Left ventricle myocardium superior (tissue), 1 donor: ENCODE results near the gene FBXO45. TPM values are rescaled to one million over a fixed set of nuclear protein-coding genes. Genes with fewer than 3 reads are reported as not detected.
"Not testable (repeated sequence)": the region's sequence is repeated elsewhere in the genome, so short reads cannot be mapped to it uniquely, and the experiment has no call there.

Experiments used
- ATAC-seq: fragments of 200-7000 bp; cut with Tn5 transposase; one replicate; pipeline ENCODE4 v1.9.1; 2020; ENCODE audit warnings: mild to moderate bottlenecking, moderate library complexity
- DNase-seq: peaks from one replicate; pipeline ENCODE4 v3.0.0-alpha.2; 2020
- intact Hi-C: fragments of 100-400 bp; cut with micrococcal nuclease; formaldehyde crosslinking; loops from one replicate; pipeline ENCODE4 v1.11.0; 2022
- total RNA-seq: library from RNA; stranded (reverse); fragmentation: NEBNext Ultra II Directional; extraction: Animal tissue kit (Norgen Biotek cat#: 25700); gene quantifications from one replicate; pipeline ENCODE4 v1.2.1, GENCODE V29; 2021
- donor health status: DM: no; HTN: yes; CAD: no; lungs with severe emphysema.

FBXO45 gene
- total RNA-seq, 1 donor from 2014 or later, result 9.1 TPM

- intact Hi-C loops, result no loop called here
Measured at GRCh38 chr3:196552253-196552652, 16.2 kb upstream of the FBXO45 start.

GRCh38 chr3:196553551-196553950, 14.9 kb upstream of the FBXO45 start:
- no peak for ATAC-seq
- DNase-seq, result no peak
- intact Hi-C loops, result no loop called here

More at GRCh38 chr3:196552253-196552652, 16.2 kb upstream of the FBXO45 start:
- ATAC-seq (no peak), DNase-seq (no peak)

GRCh38 chr3:196554205-196554604, 14.3 kb upstream of the FBXO45 start:
- ATAC-seq, result no peak
- no peak for DNase-seq
- intact Hi-C loops, result no loop called here

- intact Hi-C loops, result no loop called here
- ATAC-seq (no peak), DNase-seq (no peak)
Measured at GRCh38 chr3:196555295-196555694, 13.2 kb upstream of the FBXO45 start.

- intact Hi-C loops, result no loop called here
- no peak for DNase-seq
- no peak for ATAC-seq
Measured at GRCh38 chr3:196557236-196557635, 11.2 kb upstream of the FBXO45 start.

- ATAC-seq (no peak), DNase-seq (no peak)
- intact Hi-C loops, result no loop called here
Measured at GRCh38 chr3:196558476-196558875, 10.0 kb upstream of the FBXO45 start.

- ATAC-seq (no peak), DNase-seq (no peak)
- intact Hi-C loops, result no loop called here
Measured at GRCh38 chr3:196559826-196560225, 8.6 kb upstream of the FBXO45 start.

- DNase-seq, result no peak
- intact Hi-C loops, result no loop called here
- no peak for ATAC-seq
Measured at GRCh38 chr3:196563721-196564225, 4.7 kb upstream of the FBXO45 start.

GRCh38 chr3:196569003-196569516, 600 bp downstream of the FBXO45 start:
- ATAC-seq, result no peak
- intact Hi-C loops, result no loop called here
- DNase-seq, result peak; percentile 49

- ATAC-seq, intact Hi-C loops, DNase-seq: not testable (repeated sequence)
Measured at GRCh38 chr3:196570332-196570731, 1.9 kb downstream of the FBXO45 start.

GRCh38 chr3:196572389-196572788, 3.9 kb downstream of the FBXO45 start:
- DNase-seq (no peak), ATAC-seq (no peak)
- intact Hi-C loops, result no loop called here

GRCh38 chr3:196585044-196585757, 16.7 kb downstream of the FBXO45 start:
- ATAC-seq (no peak), DNase-seq (no peak)
- intact Hi-C loops, result no loop called here

GRCh38 chr3:196590279-196590678, 21.8 kb downstream of the FBXO45 start:
- DNase-seq, result no peak
- ATAC-seq, result no peak
- intact Hi-C loops, result no loop called here

GRCh38 chr3:196596355-196596754, 27.9 kb downstream of the FBXO45 start:
- ATAC-seq, result no peak
- DNase-seq, result no peak
- intact Hi-C loops, result no loop called here

GRCh38 chr3:196597971-196598733, 29.7 kb downstream of the FBXO45 start:
- intact Hi-C loops, DNase-seq, ATAC-seq: not testable (repeated sequence)

- intact Hi-C loops, result no loop called here
- DNase-seq, result no peak
- no peak for ATAC-seq
Measured at GRCh38 chr3:196599734-196600128, 31.3 kb downstream of the FBXO45 start.

GRCh38 chr3:196600359-196600758, 31.9 kb downstream of the FBXO45 start:
- ATAC-seq (no peak), DNase-seq (no peak)
- intact Hi-C loops, result no loop called here

GRCh38 chr3:196602673-196603072, 34.2 kb downstream of the FBXO45 start:
- ATAC-seq (no peak), DNase-seq (no peak)
- intact Hi-C loops, result no loop called here

- DNase-seq, result no peak
- intact Hi-C loops, result no loop called here
- ATAC-seq, result no peak
Measured at GRCh38 chr3:196603683-196604082, 35.2 kb downstream of the FBXO45 start.

GRCh38 chr3:196604548-196604947, 36.1 kb downstream of the FBXO45 start:
- intact Hi-C loops, result no loop called here
- DNase-seq, result no peak
- ATAC-seq, result no peak
